ENCODE measurements around the gene LSS. TPM values are rescaled to one million over a fixed set of nuclear protein-coding genes. Genes with fewer than 3 reads are reported as not detected.
"Not testable (repeated sequence)": the region's sequence is repeated elsewhere in the genome, so short reads cannot be mapped to it uniquely, and the experiment has no call there.

Gene LSS
- total and polyA plus RNA-seq, 2 experiments from 2014 or later: 55.0 to 237 TPM

DNA sequence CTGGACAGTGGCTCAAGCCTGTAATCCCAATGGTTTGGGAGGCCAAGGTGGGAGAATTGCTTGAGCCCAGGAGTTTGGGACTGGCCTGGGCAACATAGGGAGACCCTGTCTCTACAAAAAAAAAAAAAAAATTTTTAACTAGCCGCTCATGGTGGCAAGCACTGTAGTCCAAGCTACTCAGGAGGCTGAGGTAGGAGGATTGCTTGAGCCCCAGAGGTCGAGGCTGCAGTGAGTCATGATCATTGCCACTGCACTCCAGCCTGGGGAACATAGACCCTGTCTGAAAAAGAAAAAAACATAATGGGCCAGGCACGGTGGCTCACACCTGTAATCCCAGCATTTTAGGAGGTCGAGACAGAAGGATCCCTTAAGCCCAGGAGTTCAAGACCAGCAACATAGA, 49.6 kb downstream of the LSS start (continued):
- TF ChIP-seq REST (IDR thresholded peaks at IDR 0.05; ENCODE audit: unreplicated experiment): no peak

GRCh38 chr21:46176443-46177129, 52.0 kb downstream of the LSS start:
- H3K9me2 ChIP-seq (ENCODE audit: insufficient read depth); H3K27me3 ChIP-seq (ENCODE audit: insufficient read depth); H3F3A ChIP-seq (replicated peaks; ENCODE audit: low read depth); H3K4me1 ChIP-seq (ENCODE audit: insufficient read depth); H3K4me3 Mint-ChIP-seq; H3K27ac ChIP-seq (ENCODE audit: low read depth); H3K4me3 ChIP-seq; H3K4me2 ChIP-seq; H3K27ac Mint-ChIP-seq; DNase-seq (ENCODE audit: low spot score); H2AFZ ChIP-seq; H3K36me3 ChIP-seq (ENCODE audit: insufficient read depth); H3K27me3 Mint-ChIP-seq (ENCODE audit: insufficient read depth, low read depth, poor library complexity); ATAC-seq: not testable (repeated sequence)
- peaks cover 10% of the 10 kb centered on the region; the same call in 2 of the 3 replicates for H3K9me3 Mint-ChIP-seq
- Histone ChIP-seq H3K79me2 (replicated peaks; ENCODE audit: insufficient read depth) (peaks cover 74% of the 10 kb centered on the region), H4K20me1 (replicated peaks; ENCODE audit: insufficient read depth) (peaks cover 13% of the 10 kb centered on the region; the same call in 1 of the 2 replicates)
- peaks cover 33% of the 10 kb centered on the region for H3K36me3 Mint-ChIP-seq (ENCODE audit: low read depth)
- peaks cover 22% of the 10 kb centered on the region for H3K4me1 Mint-ChIP-seq

DNA sequence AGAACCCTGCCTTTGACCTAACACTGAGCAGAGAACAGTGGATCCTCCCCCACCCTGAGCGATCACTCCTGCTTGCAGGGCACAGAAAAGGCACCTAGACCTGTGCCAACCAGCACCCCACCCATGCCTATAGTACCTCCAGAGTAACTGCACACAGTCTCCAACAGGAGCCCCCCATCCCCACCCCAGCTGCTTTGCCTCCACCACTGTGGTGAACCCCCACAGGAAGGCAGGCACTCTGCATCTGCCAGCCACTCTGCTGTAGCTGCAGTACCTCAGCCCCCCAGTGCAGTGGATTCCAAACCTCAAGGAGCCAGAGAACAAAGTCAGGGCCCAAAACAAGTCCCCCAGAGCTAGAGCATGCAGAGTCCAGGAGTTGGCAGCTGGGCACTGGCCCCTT, 55.0 kb downstream of the LSS start:
- H3K9me3 Mint-ChIP-seq: peaks cover 10% of the 10 kb centered on the region; the same call in 2 of the 3 replicates
- H3K27me3 Mint-ChIP-seq (ENCODE audit: insufficient read depth, low read depth, poor library complexity): peaks cover 5% of the 10 kb centered on the region
- H3K36me3 ChIP-seq (ENCODE audit: insufficient read depth): no peaks in the 10 kb centered on the region; the same call in 1 of the 2 replicates
- H2AFZ ChIP-seq: no peak overlapping the region
- H3K27me3 ChIP-seq (ENCODE audit: insufficient read depth): no peaks in the 10 kb centered on the region
- no peak overlapping the region for H3K27ac ChIP-seq (ENCODE audit: low read depth)
- H3F3A ChIP-seq (replicated peaks; ENCODE audit: low read depth): no peaks in the 10 kb centered on the region
- no peak overlapping the region for H3K4me3 Mint-ChIP-seq
- no peaks in the 10 kb centered on the region for H3K9me2 ChIP-seq (ENCODE audit: insufficient read depth)
- peak; percentile 44 for ATAC-seq
- H3K27ac Mint-ChIP-seq: peak overlapping the region; percentile 72; the same call in 1 of the 2 replicates
- no peaks in the 10 kb centered on the region for H3K4me1 ChIP-seq (ENCODE audit: insufficient read depth)
- DNase-seq (ENCODE audit: low spot score): no peak
- no peak overlapping the region for H3K4me2 ChIP-seq
- peaks cover 13% of the 10 kb centered on the region; the same call in 1 of the 2 replicates for H4K20me1 ChIP-seq (replicated peaks; ENCODE audit: insufficient read depth)
- TF ChIP-seq REST (IDR thresholded peaks at IDR 0.05; ENCODE audit: unreplicated experiment) (no peak), NANOG (IDR thresholded peaks at IDR 0.05; ENCODE audit: borderline replicate concordance) (no peak)
- peaks cover 34% of the 10 kb centered on the region for H3K36me3 Mint-ChIP-seq (ENCODE audit: low read depth)
- H3K4me1 Mint-ChIP-seq: peaks cover 11% of the 10 kb centered on the region
- peaks cover 57% of the 10 kb centered on the region for H3K79me2 ChIP-seq (replicated peaks; ENCODE audit: insufficient read depth)
- H3K4me3 ChIP-seq: no peak overlapping the region
